Cortex of kidney (tissue), 1 donor: ENCODE results near the gene TMEM145.
"Not testable (repeated sequence)": the region's sequence is repeated elsewhere in the genome, so short reads cannot be mapped to it uniquely, and the experiment has no call there.

ENCODE experiments used
- DNase-seq: peaks from one replicate; lab custom pipeline; 2025; lab: John Stamatoyannopoulos, UW

Gene TMEM145

GRCh38 chr19:42316223-42317211, 3.4 kb downstream of the TMEM145 start:
- DNase-seq = no peak

DNA sequence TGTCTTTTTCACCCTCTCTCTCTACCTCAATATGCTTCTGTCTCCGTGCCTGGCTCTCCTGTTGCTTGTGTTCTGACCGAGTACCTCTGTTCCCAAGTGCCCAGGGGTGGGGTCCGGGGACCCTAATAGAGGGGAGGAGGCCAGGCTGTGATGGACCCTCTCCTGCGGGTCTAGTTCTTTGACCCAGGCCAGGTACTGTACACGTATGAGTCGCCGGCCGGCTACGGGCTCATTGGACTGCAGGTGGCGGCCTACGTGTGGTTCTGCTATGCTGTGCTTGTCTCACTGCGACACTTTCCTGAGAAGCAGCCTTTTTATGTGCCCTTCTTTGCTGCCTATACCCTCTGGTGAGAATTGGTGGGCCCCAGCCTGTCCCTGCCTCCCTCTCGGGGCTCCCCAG, 4.4 kb downstream of the TMEM145 start:
- DNase-seq = no peak

GRCh38 chr19:42322305-42322704, 9.2 kb downstream of the TMEM145 start:
- DNase-seq = no peak

DNA sequence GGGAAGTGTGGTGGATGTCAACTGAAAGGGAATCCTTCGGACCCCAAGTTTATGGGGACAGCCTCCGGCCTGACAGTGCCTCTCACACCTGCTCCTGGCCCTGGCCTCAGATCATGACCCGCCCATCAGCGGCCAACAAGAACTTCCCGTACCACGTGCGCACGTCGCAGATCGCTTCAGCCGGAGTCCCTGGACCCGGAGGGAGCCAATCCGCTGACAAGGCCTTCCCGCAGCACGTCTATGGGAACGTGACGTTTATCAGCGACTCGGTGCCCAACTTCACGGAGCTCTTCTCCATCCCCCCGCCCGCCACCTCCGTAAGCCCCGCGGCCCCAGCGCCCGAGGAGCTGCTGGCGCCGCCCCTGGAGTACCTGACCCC, 10.4 kb downstream of the TMEM145 start:
- DNase-seq = no peak

DNA sequence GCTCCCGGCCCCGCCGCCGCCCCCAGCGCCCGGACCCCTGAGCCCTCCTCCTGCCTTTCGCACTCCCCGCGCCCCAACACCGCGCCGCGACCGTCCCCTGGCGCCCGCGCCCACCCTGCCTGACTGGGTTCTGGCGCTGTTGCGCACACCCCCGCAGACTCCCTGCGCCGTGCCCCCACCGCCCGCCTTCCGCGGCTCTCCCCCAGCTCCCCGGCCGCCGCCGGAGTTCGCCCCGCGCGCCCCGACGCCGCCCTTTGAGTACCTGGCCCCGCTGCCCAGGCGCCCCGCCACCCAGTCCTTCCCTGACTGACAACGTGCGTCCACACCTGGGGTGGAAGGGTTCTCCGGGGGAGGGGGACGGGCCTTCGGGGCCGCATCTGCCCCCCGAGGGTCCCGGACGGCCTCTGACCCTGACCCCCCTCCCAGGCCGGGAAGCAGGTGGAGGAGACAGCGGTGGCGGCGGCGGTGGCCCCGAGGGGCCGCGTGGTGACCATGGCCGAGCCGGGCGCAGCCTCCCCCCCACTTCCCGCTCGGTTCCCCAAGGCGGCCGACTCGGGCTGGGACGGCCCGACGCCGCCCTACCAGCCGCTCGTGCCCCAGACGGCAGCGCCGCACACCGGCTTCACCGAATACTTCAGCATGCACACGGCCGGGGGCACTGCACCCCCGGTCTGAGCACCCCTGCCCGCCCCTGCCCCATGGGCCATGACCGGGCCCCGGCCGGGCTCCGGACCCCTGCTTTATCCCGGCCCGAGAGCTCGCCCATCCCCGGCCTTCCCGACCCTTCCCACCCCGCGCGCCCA, 10.9 kb downstream of the TMEM145 start:
- DNase-seq = no peak

DNA sequence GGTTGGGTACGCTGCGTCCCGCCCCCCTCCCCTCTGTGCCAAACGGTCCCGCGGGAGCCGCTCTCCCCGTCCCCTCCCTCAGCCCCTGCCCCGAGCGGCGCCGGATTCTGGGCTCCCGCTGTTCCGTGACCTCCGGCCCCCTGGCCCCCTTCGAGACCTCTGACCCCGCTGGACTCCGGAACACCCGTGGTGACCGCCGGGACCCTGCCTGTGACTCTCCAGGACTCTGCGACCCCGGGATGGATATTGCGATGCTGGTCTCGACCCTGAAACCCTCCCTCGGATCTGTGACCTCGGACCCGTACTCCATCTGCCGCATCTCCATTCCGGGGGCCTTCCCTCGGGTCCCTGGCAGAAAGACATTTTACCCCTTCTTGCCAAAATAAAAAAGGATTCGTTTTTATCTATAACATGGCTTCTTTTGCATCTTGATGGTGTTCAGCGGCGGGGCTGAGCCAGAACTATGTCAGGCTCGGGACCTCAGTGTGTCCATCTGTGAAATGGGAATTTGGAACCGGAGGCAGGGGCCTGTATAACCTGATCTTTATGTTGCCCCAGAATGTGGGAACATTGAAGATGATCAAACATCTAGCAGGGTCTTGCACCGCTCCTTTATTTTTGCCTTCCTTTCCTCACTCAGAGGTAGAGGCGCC, 11.7 kb downstream of the TMEM145 start:
- DNase-seq = no peak

- no peak for DNase-seq
These were observed 12.3 kb downstream of the TMEM145 start, which contains the start of gene MEGF8 for GRCh38 chr19:42325308-42325895. MEGF8 (plus strand) TSS chr19:42325635; CDS start chr19:42326244, 609 bp downstream.

DNA sequence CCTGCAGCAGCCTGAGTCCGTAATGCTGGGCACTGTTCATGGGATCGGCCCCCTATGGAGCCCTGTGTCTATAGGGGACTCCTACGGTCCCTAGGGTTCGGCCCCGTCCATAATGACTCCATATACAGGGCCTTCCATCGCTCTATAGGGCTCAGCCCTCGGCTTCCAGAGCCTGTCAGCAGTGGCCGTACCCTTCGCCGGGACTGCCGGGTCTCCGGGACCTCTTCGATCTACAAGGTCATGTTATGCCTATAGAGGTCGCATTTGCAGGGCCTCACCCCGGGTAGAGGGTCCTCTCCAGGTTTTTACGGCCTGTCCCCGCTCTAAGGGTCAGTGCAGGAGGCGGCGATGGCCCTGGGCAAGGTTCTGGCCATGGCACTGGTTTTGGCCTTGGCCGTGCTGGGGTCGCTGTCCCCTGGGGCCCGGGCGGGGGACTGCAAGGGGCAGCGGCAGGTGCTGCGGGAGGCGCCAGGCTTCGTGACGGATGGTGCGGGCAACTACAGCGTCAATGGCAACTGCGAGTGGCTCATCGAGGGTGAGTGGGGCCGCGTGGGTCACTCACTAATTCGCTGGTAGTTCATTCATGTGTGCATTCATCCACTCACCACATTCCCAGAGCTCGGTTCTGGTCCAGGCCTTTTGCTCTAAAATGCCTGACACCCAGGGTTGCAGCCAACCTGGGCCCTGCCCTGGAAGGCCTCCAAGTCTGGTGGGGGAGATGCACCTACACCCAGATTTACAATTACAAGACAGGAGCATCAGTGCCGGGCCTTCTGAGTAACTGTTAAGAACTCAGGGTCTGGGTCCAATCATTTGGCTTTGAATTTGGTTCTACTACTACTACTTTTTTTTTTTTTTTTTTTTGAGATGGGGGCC, 13.0 kb downstream of the TMEM145 start:
- DNase-seq = no peak

DNA sequence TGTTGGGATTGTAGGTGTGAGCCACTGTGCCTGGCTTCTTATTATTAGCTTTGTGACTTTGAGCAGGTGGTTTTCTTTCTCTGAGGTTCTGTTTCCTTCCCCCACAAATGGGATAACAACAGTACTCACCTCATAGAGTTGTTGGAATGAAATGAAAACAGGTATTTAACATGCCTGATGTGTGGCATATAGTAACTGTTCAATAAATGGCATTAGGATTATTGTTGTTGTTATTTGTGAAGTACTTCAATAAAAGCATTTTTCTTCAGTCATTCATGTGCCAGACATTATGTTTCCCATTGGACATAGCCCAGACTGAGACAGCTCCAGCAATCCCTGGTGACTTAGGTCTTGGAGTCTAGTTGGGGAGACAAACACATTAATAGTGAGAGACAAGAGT, 13.9 kb downstream of the TMEM145 start:
- DNase-seq = no peak

GRCh38 chr19:42327381-42327780, 14.3 kb downstream of the TMEM145 start:
- DNase-seq = no peak

GRCh38 chr19:42328106-42328505, 15.0 kb downstream of the TMEM145 start:
- no peak for DNase-seq

GRCh38 chr19:42328854-42329253, 15.7 kb downstream of the TMEM145 start:
- no peak for DNase-seq

DNA sequence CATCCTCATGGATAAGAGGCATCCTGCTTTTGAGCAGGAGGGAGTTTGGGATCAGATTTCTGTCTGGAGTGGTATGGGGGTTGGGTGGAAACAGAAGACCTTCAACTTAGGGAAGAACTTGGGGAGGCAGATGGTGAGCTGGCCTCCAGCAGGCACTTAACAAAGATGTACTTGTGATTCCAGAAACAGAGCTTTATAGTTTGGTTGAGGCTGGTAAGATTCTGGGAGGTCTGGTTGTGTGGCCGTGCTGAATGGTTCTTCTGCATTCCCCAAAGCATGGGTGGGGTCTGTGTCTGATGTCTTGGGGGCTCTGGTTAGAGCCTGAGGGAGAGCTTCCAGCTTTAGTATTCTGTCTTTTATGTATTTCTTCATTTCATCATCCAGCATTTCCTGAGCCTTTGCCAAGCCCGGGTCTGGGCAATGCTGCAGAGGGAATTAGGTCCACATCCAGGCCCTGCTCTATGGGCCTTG, 17.2 kb downstream of the TMEM145 start:
- no peak for DNase-seq

DNA sequence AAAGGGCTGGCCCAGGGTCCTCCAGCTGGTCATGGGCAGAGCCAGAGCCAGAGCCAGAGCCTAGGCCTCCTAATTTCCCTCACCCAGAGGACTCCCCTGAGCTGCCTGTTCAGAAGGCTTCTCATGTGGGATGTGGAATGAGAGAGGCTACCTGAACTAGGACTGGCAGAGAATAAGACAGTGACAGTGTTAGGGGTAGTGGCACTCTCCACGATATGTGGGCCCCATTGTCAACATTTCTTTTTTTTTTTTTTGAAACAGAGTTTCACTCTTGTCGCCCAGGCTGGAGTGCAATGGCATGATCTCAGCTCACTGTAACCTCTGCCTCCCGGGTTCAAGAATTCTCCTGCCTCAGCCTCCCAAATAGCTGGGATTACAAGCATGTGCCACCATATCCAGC, 18.2 kb downstream of the TMEM145 start:
- DNase-seq = not testable (repeated sequence)

- no peak for DNase-seq
These were observed 18.9 kb downstream of the TMEM145 start for GRCh38 chr19:42332059-42332458.

DNA sequence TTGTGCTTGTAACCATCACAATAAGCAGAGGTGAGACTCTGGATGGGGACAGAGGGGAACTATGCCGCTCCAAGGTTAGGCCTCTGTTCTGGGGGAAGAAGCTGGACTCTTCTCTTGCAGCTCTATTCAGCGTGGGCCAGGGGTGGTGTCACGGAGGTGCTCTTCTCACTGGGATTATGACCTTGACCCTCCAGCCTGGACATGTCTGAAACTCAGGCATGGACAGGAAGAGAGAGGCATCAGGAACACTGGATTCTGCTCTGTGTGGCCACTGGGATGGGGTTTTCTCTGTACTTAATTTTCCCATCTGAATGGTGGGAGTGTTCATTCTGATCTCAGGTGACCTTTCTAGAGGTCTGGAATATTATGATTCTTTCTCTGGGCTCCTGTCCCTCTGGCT, 19.9 kb downstream of the TMEM145 start:
- no peak for DNase-seq

GRCh38 chr19:42333975-42334696, 21.0 kb downstream of the TMEM145 start:
- DNase-seq = no peak

DNA sequence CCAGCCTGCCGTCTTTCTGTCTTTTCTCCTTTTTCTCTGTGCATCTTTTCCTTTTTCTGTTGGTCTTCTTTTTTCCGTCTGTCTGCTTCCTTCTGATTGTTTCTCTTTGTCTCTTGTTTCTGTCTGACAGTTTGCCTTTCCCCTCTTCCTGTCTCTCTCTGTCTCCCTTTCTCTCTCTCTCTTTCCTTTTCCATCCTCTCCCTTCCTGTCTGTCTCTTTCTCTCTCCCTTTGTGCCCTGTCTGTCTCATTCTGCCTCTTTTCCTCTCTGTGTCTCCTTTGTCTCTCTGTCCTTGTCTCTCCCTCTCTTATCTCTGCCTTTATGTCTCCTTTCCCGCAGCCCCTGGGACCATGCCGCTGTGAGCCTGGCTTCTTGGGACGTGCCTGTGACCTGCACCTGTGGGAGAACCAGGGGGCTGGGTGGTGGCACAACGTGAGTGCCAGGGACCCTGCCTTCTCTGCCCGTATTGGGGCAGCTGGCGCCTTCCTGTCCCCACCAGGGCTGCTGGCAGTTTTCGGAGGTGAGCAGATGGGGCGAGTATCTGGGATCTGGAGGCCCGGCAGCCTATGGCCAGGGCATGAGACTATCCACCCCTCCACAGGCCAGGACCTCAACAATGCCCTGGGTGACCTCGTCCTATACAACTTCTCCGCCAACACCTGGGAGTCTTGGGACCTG, 21.7 kb downstream of the TMEM145 start:
- no peak for DNase-seq

DNA sequence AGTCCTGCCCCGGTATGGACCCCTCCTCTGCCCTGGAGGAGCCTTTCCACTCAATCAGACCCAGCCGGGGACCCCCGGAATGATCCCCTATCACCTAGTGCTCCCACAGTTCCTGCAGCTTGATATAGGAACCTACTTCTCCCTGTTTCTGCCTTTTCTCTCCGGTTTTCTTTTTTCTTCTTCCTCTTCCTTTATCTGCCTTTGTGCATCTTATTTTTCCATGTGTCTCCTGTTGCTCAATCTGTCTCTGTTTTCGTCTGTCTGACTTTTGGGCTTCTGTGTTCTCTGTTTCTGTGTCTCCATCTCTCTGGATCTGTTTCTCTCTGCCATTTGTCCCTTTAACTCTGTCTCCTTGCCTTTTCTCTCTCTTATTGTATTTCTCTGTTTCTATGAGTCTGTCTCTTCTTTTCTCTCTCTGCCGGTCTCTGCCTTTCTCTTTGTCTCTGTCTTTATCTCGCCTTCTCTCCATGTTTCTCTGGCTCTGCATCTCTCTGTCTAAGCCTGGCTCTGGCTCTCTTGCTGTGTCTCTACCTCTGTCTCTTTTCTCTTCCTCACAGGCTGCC, 22.3 kb downstream of the TMEM145 start:
- DNase-seq = no peak
